Measurements from ENCODE around the gene SLC15A1. TPM values are rescaled to one million over a fixed set of nuclear protein-coding genes. Genes with fewer than 3 reads are reported as not detected.
A peak's percentile ranks its signal among the peaks of the same experiment; 100 is the strongest.

SLC15A1 gene
- polyA plus RNA-seq, 2 donors = 0.46 to 2.2 TPM

GRCh38 chr13:98676239-98676638 is 76.2 kb downstream of the SLC15A1 start:
- WGBS, 2 donors = 60 to 68% methylated on average over 13 of the region's 13 CpGs
- peak overlapping the region; percentile 50 to 83 for H3K27ac ChIP-seq (ENCODE audit: low read depth in 2 of 2, low read length in 1 of 2)
- no peaks in the 10 kb centered on the region for H3K27me3 ChIP-seq (ENCODE audit: control insufficient read depth in 1 of 2, insufficient read depth in 2 of 2, low read length in 2 of 2)
- no peaks in the 10 kb centered on the region for H3K9me3 ChIP-seq (ENCODE audit: control insufficient read depth in 2 of 2, insufficient read depth in 1 of 2, low read depth in 1 of 2, low read length in 1 of 2)
- H3K36me3 ChIP-seq (ENCODE audit: control insufficient read depth in 2 of 2, insufficient read depth in 2 of 2, low read length in 1 of 2) = no peaks in the 10 kb centered on the region
- peak overlapping the region in 1 of 2 donors; percentile 14 for H3K4me3 ChIP-seq (ENCODE audit: low read depth in 1 of 2, low read length in 2 of 2)
- H3K4me1 ChIP-seq (ENCODE audit: control insufficient read depth in 2 of 2, insufficient read depth in 2 of 2, low read length in 1 of 2) = peaks cover 2 to 7% of the 10 kb centered on the region in 2 donors

- no peaks in the 10 kb centered on the region for H3K9me3 ChIP-seq (ENCODE audit: control insufficient read depth in 2 of 2, insufficient read depth in 1 of 2, low read depth in 1 of 2, low read length in 1 of 2)
- H3K36me3 ChIP-seq (ENCODE audit: control insufficient read depth in 2 of 2, insufficient read depth in 2 of 2, low read length in 1 of 2) = no peaks in the 10 kb centered on the region
- peak overlapping the region in 1 of 2 donors; percentile 14 for H3K4me3 ChIP-seq (ENCODE audit: low read depth in 1 of 2, low read length in 2 of 2)
- WGBS, 2 donors = 47 to 66% methylated on average over 14 to 16 of the region's 16 CpGs
- H3K27me3 ChIP-seq (ENCODE audit: control insufficient read depth in 1 of 2, insufficient read depth in 2 of 2, low read length in 2 of 2) = no peaks in the 10 kb centered on the region
- H3K4me1 ChIP-seq (ENCODE audit: control insufficient read depth in 2 of 2, insufficient read depth in 2 of 2, low read length in 1 of 2) = peaks cover 2 to 7% of the 10 kb centered on the region in 2 donors
- peak overlapping the region; percentile 50 to 83 for H3K27ac ChIP-seq (ENCODE audit: low read depth in 2 of 2, low read length in 1 of 2)
Observed at GRCh38 chr13:98675837-98676236, 76.6 kb downstream of the SLC15A1 start.

GRCh38 chr13:98675066-98675465 is 77.4 kb downstream of the SLC15A1 start:
- Histone ChIP-seq H3K4me1 (ENCODE audit: control insufficient read depth in 2 of 2, insufficient read depth in 2 of 2, low read length in 1 of 2) (peaks cover 2 to 7% of the 10 kb centered on the region in 2 donors), H3K27ac (ENCODE audit: low read depth in 2 of 2, low read length in 1 of 2) (peak overlapping the region in 1 of 2 donors; percentile 27), H3K27me3 (ENCODE audit: control insufficient read depth in 1 of 2, insufficient read depth in 2 of 2, low read length in 2 of 2) (no peaks in the 10 kb centered on the region), H3K4me3 (ENCODE audit: low read depth in 1 of 2, low read length in 2 of 2) (no peak overlapping the region), H3K9me3 (ENCODE audit: control insufficient read depth in 2 of 2, insufficient read depth in 1 of 2, low read depth in 1 of 2, low read length in 1 of 2) (no peaks in the 10 kb centered on the region), H3K36me3 (ENCODE audit: control insufficient read depth in 2 of 2, insufficient read depth in 2 of 2, low read length in 1 of 2) (no peaks in the 10 kb centered on the region)
- 83 to 85% methylated on average over 11 of the region's 11 CpGs for WGBS, 2 donors

GRCh38 chr13:98672947-98673613 is 79.4 kb downstream of the SLC15A1 start:
- Histone ChIP-seq H3K9me3 (ENCODE audit: control insufficient read depth in 2 of 2, insufficient read depth in 1 of 2, low read depth in 1 of 2, low read length in 1 of 2) (no peaks in the 10 kb centered on the region), H3K36me3 (ENCODE audit: control insufficient read depth in 2 of 2, insufficient read depth in 2 of 2, low read length in 1 of 2) (no peaks in the 10 kb centered on the region), H3K4me3 (ENCODE audit: low read depth in 1 of 2, low read length in 2 of 2) (no peak overlapping the region), H3K27me3 (ENCODE audit: control insufficient read depth in 1 of 2, insufficient read depth in 2 of 2, low read length in 2 of 2) (no peaks in the 10 kb centered on the region), H3K27ac (ENCODE audit: low read depth in 2 of 2, low read length in 1 of 2) (no peak overlapping the region), H3K4me1 (ENCODE audit: control insufficient read depth in 2 of 2, insufficient read depth in 2 of 2, low read length in 1 of 2) (peaks cover 2 to 7% of the 10 kb centered on the region in 2 donors)
- WGBS, 2 donors = 14 to 15% methylated on average over 11 of the region's 11 CpGs

GRCh38 chr13:98668155-98668554 is 84.3 kb downstream of the SLC15A1 start:
- 86 to 92% methylated on average over 4 of the region's 4 CpGs for WGBS, 2 donors
- Histone ChIP-seq H3K9me3 (ENCODE audit: control insufficient read depth in 2 of 2, insufficient read depth in 1 of 2, low read depth in 1 of 2, low read length in 1 of 2) (no peaks in the 10 kb centered on the region), H3K36me3 (ENCODE audit: control insufficient read depth in 2 of 2, insufficient read depth in 2 of 2, low read length in 1 of 2) (no peaks in the 10 kb centered on the region)

GRCh38 chr13:98665638-98665995 is 86.9 kb downstream of the SLC15A1 start:
- Histone ChIP-seq H3K27me3 (ENCODE audit: control insufficient read depth in 1 of 2, insufficient read depth in 2 of 2, low read length in 2 of 2) (no peaks in the 10 kb centered on the region), H3K27ac (ENCODE audit: low read depth in 2 of 2, low read length in 1 of 2) (no peak overlapping the region)

More at GRCh38 chr13:98668155-98668554, 84.3 kb downstream of the SLC15A1 start:
- Histone ChIP-seq H3K4me1 (ENCODE audit: control insufficient read depth in 2 of 2, insufficient read depth in 2 of 2, low read length in 1 of 2) (peaks cover 0 to under 1% of the 10 kb centered on the region in 2 donors), H3K4me3 (ENCODE audit: low read depth in 1 of 2, low read length in 2 of 2) (no peak overlapping the region), H3K27me3 (ENCODE audit: control insufficient read depth in 1 of 2, insufficient read depth in 2 of 2, low read length in 2 of 2) (no peaks in the 10 kb centered on the region), H3K27ac (ENCODE audit: low read depth in 2 of 2, low read length in 1 of 2) (no peak overlapping the region)

GRCh38 chr13:98664924-98665637 is 87.4 kb downstream of the SLC15A1 start:
- WGBS, 2 donors = 44 to 54% methylated on average over 3 of the region's 3 CpGs

More at GRCh38 chr13:98665638-98665995, 86.9 kb downstream of the SLC15A1 start:
- no peak overlapping the region for H3K4me3 ChIP-seq (ENCODE audit: low read depth in 1 of 2, low read length in 2 of 2)
- H3K9me3 ChIP-seq (ENCODE audit: control insufficient read depth in 2 of 2, insufficient read depth in 1 of 2, low read depth in 1 of 2, low read length in 1 of 2) = no peaks in the 10 kb centered on the region
- H3K36me3 ChIP-seq (ENCODE audit: control insufficient read depth in 2 of 2, insufficient read depth in 2 of 2, low read length in 1 of 2) = no peaks in the 10 kb centered on the region
- no peaks in the 10 kb centered on the region for H3K4me1 ChIP-seq (ENCODE audit: control insufficient read depth in 2 of 2, insufficient read depth in 2 of 2, low read length in 1 of 2)

GRCh38 chr13:98664510-98664909 is 88.0 kb downstream of the SLC15A1 start:
- no peaks in the 10 kb centered on the region for H3K36me3 ChIP-seq (ENCODE audit: control insufficient read depth in 2 of 2, insufficient read depth in 2 of 2, low read length in 1 of 2)
- no peaks in the 10 kb centered on the region for H3K4me1 ChIP-seq (ENCODE audit: control insufficient read depth in 2 of 2, insufficient read depth in 2 of 2, low read length in 1 of 2)
- H3K27ac ChIP-seq (ENCODE audit: low read depth in 2 of 2, low read length in 1 of 2) = peak overlapping the region; percentile 26 to 60

More at GRCh38 chr13:98664924-98665637, 87.4 kb downstream of the SLC15A1 start:
- Histone ChIP-seq H3K27me3 (ENCODE audit: control insufficient read depth in 1 of 2, insufficient read depth in 2 of 2, low read length in 2 of 2) (no peaks in the 10 kb centered on the region), H3K27ac (ENCODE audit: low read depth in 2 of 2, low read length in 1 of 2) (no peak overlapping the region), H3K36me3 (ENCODE audit: control insufficient read depth in 2 of 2, insufficient read depth in 2 of 2, low read length in 1 of 2) (no peaks in the 10 kb centered on the region), H3K4me1 (ENCODE audit: control insufficient read depth in 2 of 2, insufficient read depth in 2 of 2, low read length in 1 of 2) (no peaks in the 10 kb centered on the region), H3K9me3 (ENCODE audit: control insufficient read depth in 2 of 2, insufficient read depth in 1 of 2, low read depth in 1 of 2, low read length in 1 of 2) (no peaks in the 10 kb centered on the region), H3K4me3 (ENCODE audit: low read depth in 1 of 2, low read length in 2 of 2) (no peak overlapping the region)

GRCh38 chr13:98664047-98664446 is 88.4 kb downstream of the SLC15A1 start:
- Histone ChIP-seq H3K27ac (ENCODE audit: low read depth in 2 of 2, low read length in 1 of 2) (peak overlapping the region; percentile 26 to 62), H3K27me3 (ENCODE audit: control insufficient read depth in 1 of 2, insufficient read depth in 2 of 2, low read length in 2 of 2) (no peaks in the 10 kb centered on the region), H3K9me3 (ENCODE audit: control insufficient read depth in 2 of 2, insufficient read depth in 1 of 2, low read depth in 1 of 2, low read length in 1 of 2) (no peaks in the 10 kb centered on the region), H3K36me3 (ENCODE audit: control insufficient read depth in 2 of 2, insufficient read depth in 2 of 2, low read length in 1 of 2) (no peaks in the 10 kb centered on the region), H3K4me1 (ENCODE audit: control insufficient read depth in 2 of 2, insufficient read depth in 2 of 2, low read length in 1 of 2) (no peaks in the 10 kb centered on the region), H3K4me3 (ENCODE audit: low read depth in 1 of 2, low read length in 2 of 2) (no peak overlapping the region)
- WGBS, 2 donors = 41 to 57% methylated on average over 11 of the region's 11 CpGs

More at GRCh38 chr13:98664510-98664909, 88.0 kb downstream of the SLC15A1 start:
- H3K27me3 ChIP-seq (ENCODE audit: control insufficient read depth in 1 of 2, insufficient read depth in 2 of 2, low read length in 2 of 2) = no peaks in the 10 kb centered on the region
- H3K9me3 ChIP-seq (ENCODE audit: control insufficient read depth in 2 of 2, insufficient read depth in 1 of 2, low read depth in 1 of 2, low read length in 1 of 2) = no peaks in the 10 kb centered on the region
- WGBS, 2 donors = 85 to 92% methylated on average over 1 of the region's 1 CpG
- H3K4me3 ChIP-seq (ENCODE audit: low read depth in 1 of 2, low read length in 2 of 2) = no peak overlapping the region
